ENCODE measurements around the gene PNLDC1.

GRCh38 chr6:159829526-159829925 lies 29.4 kb downstream of the PNLDC1 start:
- TF ChIP-seq CREB1 (CRISPR knock-in tag; IDR thresholded peaks at IDR 0.05; ENCODE audit: low read depth) (no peak), POLR2AphosphoS5 (IDR thresholded peaks at IDR 0.05; ENCODE audit: low read depth) (no peak), CTCF (conservative IDR thresholded peaks at IDR 0.05; ENCODE audit: low read depth in 2 of 2) (no peak), EZH2 (IDR thresholded peaks at IDR 0.05; ENCODE audit: low read depth, unreplicated experiment) (no peak), ETS1 (IDR thresholded peaks at IDR 0.05) (no peak), REST (IDR thresholded peaks at IDR 0.05; ENCODE audit: unreplicated experiment) (no peak), EZH2phosphoT487 (IDR thresholded peaks at IDR 0.05; ENCODE audit: unreplicated experiment) (no peak), NANOG (IDR thresholded peaks at IDR 0.05; ENCODE audit: borderline replicate concordance) (no peak), ZNF114 (CRISPR knock-in tag; IDR thresholded peaks at IDR 0.05) (no peak), JUNB (IDR thresholded peaks at IDR 0.05; ENCODE audit: unreplicated experiment) (no peak)
- TF ChIP-seq, protein P1, sequence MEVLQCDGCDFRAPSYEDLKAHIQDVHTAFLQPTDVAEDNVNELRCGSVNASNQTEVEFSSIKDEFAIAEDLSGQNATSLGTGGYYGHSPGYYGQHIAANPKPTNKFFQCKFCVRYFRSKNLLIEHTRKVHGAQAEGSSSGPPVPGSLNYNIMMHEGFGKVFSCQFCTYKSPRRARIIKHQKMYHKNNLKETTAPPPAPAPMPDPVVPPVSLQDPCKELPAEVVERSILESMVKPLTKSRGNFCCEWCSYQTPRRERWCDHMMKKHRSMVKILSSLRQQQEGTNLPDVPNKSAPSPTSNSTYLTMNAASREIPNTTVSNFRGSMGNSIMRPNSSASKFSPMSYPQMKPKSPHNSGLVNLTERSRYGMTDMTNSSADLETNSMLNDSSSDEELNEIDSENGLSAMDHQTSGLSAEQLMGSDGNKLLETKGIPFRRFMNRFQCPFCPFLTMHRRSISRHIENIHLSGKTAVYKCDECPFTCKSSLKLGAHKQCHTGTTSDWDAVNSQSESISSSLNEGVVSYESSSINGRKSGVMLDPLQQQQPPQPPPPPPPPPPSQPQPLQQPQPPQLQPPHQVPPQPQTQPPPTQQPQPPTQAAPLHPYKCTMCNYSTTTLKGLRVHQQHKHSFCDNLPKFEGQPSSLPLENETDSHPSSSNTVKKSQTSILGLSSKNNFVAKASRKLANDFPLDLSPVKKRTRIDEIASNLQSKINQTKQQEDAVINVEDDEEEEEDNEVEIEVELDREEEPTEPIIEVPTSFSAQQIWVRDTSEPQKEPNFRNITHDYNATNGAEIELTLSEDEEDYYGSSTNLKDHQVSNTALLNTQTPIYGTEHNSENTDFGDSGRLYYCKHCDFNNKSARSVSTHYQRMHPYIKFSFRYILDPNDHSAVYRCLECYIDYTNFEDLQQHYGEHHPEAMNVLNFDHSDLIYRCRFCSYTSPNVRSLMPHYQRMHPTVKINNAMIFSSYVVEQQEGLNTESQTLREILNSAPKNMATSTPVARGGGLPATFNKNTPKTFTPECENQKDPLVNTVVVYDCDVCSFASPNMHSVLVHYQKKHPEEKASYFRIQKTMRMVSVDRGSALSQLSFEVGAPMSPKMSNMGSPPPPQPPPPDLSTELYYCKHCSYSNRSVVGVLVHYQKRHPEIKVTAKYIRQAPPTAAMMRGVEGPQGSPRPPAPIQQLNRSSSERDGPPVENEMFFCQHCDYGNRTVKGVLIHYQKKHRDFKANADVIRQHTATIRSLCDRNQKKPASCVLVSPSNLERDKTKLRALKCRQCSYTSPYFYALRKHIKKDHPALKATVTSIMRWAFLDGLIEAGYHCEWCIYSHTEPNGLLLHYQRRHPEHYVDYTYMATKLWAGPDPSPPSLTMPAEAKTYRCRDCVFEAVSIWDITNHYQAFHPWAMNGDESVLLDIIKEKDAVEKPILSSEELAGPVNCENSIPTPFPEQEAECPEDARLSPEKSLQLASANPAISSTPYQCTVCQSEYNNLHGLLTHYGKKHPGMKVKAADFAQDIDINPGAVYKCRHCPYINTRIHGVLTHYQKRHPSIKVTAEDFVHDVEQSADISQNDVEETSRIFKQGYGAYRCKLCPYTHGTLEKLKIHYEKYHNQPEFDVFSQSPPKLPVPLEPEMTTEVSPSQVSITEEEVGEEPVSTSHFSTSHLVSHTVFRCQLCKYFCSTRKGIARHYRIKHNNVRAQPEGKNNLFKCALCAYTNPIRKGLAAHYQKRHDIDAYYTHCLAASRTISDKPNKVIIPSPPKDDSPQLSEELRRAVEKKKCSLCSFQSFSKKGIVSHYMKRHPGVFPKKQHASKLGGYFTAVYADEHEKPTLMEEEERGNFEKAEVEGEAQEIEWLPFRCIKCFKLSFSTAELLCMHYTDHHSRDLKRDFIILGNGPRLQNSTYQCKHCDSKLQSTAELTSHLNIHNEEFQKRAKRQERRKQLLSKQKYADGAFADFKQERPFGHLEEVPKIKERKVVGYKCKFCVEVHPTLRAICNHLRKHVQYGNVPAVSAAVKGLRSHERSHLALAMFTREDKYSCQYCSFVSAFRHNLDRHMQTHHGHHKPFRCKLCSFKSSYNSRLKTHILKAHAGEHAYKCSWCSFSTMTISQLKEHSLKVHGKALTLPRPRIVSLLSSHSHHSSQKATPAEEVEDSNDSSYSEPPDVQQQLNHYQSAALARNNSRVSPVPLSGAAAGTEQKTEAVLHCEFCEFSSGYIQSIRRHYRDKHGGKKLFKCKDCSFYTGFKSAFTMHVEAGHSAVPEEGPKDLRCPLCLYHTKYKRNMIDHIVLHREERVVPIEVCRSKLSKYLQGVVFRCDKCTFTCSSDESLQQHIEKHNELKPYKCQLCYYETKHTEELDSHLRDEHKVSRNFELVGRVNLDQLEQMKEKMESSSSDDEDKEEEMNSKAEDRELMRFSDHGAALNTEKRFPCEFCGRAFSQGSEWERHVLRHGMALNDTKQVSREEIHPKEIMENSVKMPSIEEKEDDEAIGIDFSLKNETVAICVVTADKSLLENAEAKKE (CRISPR knock-in tag; IDR thresholded peaks at IDR 0.05), result no peak

All from GM23338 (cell line).